Measurements from ENCODE around the gene BCDIN3D.

GRCh38 chr12:49789992-49790391 lies 52.9 kb downstream of the BCDIN3D start:
- no peak for TF ChIP-seq POLR2A (IDR thresholded peaks at IDR 0.05)
- TF ChIP-seq CTCF (IDR thresholded peaks at IDR 0.05): no peak
- TF ChIP-seq EP300 (IDR thresholded peaks at IDR 0.05; ENCODE audit: low read depth): no peak
- no peak for TF ChIP-seq POLR2AphosphoS5 (IDR thresholded peaks at IDR 0.05)
